ENCODE results near the gene GPI. TPM values are rescaled to one million over a fixed set of nuclear protein-coding genes. Genes with fewer than 3 reads are reported as not detected.

GPI gene
- total and polyA plus RNA-seq, 2 of the 13 experiments (the other 11 are each of a cell fraction or from before 2014, with no cell fraction given) = 147 to 167 TPM

DNA sequence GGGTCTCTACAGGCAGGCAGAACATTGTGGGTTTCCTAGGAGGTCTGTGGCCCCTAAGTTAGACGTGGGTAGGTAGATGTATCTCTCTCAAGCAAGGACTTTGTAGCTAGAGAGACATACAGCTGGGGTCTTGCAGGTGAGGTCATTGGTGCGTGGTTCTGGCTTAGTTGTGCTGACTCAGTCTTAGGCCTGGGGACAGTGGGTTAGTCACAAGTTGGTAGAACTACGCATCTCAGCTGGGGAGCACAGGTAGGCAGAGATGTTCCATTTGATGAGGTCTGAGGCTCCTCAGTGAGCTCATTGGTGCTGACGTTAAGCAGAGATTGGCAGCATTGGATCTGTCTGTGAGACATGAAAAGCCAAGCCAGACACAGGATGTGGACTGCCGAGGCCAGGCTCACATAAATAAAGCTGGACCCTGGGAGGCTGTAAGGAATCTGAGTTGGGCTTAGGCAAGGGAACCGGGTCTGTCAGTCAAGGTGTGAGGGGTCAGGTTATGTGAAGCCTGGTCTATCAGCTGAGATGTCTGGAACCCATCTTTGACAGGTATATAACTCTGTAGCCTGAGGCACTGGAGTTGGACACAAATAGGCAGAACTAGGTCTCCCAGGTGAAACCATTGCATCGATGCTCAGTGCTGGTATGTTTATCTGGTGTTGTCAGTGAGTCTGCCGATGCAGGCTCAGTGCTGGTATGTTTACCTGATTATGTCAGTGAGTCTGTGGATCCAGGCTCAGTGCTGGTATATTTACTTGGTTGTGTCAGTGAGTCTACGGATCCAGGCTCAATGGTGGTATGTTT lies 21.8 kb downstream of the GPI start:
- Histone ChIP-seq H3K27ac (ENCODE audit: extremely low read length, insufficient read depth, low read length) (no peak overlapping the region), H3K4me1 (ENCODE audit: insufficient read depth, low read length) (no peaks in the 10 kb centered on the region), H3K36me3 (replicated peaks in 1 of 2; ENCODE audit: control insufficient read depth in 1 of 2, insufficient read depth in 2 of 2, low read length in 2 of 2) (peaks cover 64 to 97% of the 10 kb centered on the region in 2 experiments), H3K79me2 (ENCODE audit: insufficient read depth, low read length) (peaks cover 5% of the 10 kb centered on the region), H3K27me3 (ENCODE audit: control insufficient read depth in 1 of 2, insufficient read depth in 2 of 2, low read length in 2 of 2) (no peaks in the 10 kb centered on the region), H3K4me2 (ENCODE audit: low read depth, low read length) (no peak overlapping the region), H4K20me1 (ENCODE audit: insufficient read depth, low read length) (0 out of 2 replicates have a peak, but pooled peaks cover 11% of the 10 kb centered on the region), H3K9me3 (ENCODE audit: low read length) (no peaks in the 10 kb centered on the region), H3K4me3 (replicated peaks in 1 of 3; ENCODE audit: insufficient read depth in 1 of 3, low read depth in 2 of 3, low read length in 3 of 3) (no peak overlapping the region), H3K9ac (ENCODE audit: insufficient read depth, low read depth, low read length) (no peak overlapping the region), H2AFZ (ENCODE audit: low read length) (no peak overlapping the region)
- no peak for ATAC-seq
- TF ChIP-seq MAFK (conservative IDR thresholded peaks at IDR 0.05 in 1 of 2, IDR thresholded peaks at IDR 0.05 in 1 of 2; ENCODE audit: low read length in 2 of 2) = 0 out of 4 replicates have a peak, but pooled peaks of 1 of the 2 experiments have one; percentile 2
- no peak for TF ChIP-seq XBP1 (CRISPR knock-in tag; IDR thresholded peaks at IDR 0.05)
- no peak for TF ChIP-seq ZNF570 (CRISPR knock-in tag; IDR thresholded peaks at IDR 0.05; ENCODE audit: borderline replicate concordance)
- no peak for TF ChIP-seq GATA4 (IDR thresholded peaks at IDR 0.05; ENCODE audit: borderline replicate concordance, low read depth)
- no peak for TF ChIP-seq ZNF883 (CRISPR knock-in tag; IDR thresholded peaks at IDR 0.05; ENCODE audit: not compliant biosample characterization)
- no TSS peak for BruUV-seq (replicated peaks)
- FAIRE-seq = no peak
- intact Hi-C loops (cut with micrococcal nuclease; ENCODE audit: unreplicated experiment) = no loop called here
- POLR2A ChIA-PET = no interaction called here
- in situ Hi-C loops (cut with HindIII; ENCODE audit: extremely low pct_ligation_motif_present, low pct_unique_long_range_greater_than_20kb) = no loop called here
- DNase-seq (ENCODE audit: low spot score) = no peak
- 96% methylated on average over 5 of the region's 9 CpGs for WGBS (ENCODE audit: low lambda C conversion rate)
- CTCF ChIA-PET (ENCODE audit: low intra/inter-chr PET ratio, low total read pairs) = no interaction called here

DNA sequence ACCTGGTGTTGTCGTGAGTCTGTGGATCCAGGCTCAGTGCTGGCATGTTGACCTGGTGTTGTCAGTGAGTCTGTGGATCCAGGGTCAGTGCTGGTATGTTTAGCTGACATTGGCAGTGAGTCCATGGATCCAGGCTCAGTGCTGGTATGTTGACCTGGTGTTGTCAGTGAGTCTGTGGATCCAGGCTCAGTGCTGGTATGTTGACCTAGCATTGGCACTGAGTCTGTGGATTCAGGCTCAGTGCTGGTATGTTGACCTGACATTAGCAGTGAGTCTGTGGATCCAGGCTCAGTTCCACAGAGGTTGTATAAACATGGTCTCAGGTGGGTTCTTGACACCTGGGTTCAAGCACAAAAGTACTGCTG lies 22.4 kb downstream of the GPI start:
- H3K36me3 ChIP-seq (replicated peaks in 1 of 2; ENCODE audit: control insufficient read depth in 1 of 2, insufficient read depth in 2 of 2, low read length in 2 of 2) = peaks cover 61 to 97% of the 10 kb centered on the region in 2 experiments
- POLR2A ChIA-PET = no interaction called here
- H2AFZ ChIP-seq (ENCODE audit: low read length) = no peak overlapping the region
- no peaks in the 10 kb centered on the region for H3K27me3 ChIP-seq (ENCODE audit: control insufficient read depth in 1 of 2, insufficient read depth in 2 of 2, low read length in 2 of 2)
- CTCF ChIA-PET (ENCODE audit: low intra/inter-chr PET ratio, low total read pairs) = no interaction called here
- 0 out of 2 replicates have a peak, but pooled peaks cover 11% of the 10 kb centered on the region for H4K20me1 ChIP-seq (ENCODE audit: insufficient read depth, low read length)
- intact Hi-C loops (cut with micrococcal nuclease; ENCODE audit: unreplicated experiment) (no loop called here), in situ Hi-C loops (cut with HindIII; ENCODE audit: extremely low pct_ligation_motif_present, low pct_unique_long_range_greater_than_20kb) (no loop called here)
- DNase-seq (ENCODE audit: low spot score) = no peak
- no peak overlapping the region for H3K27ac ChIP-seq (ENCODE audit: extremely low read length, insufficient read depth, low read length)
- TF ChIP-seq, protein P1, sequence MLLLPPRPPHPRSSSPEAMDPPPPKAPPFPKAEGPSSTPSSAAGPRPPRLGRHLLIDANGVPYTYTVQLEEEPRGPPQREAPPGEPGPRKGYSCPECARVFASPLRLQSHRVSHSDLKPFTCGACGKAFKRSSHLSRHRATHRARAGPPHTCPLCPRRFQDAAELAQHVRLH (CRISPR knock-in tag; IDR thresholded peaks at IDR 0.05; ENCODE audit: borderline replicate concordance, low read depth) = no peak
- TF ChIP-seq ZSCAN21 (CRISPR knock-in tag; IDR thresholded peaks at IDR 0.05; ENCODE audit: borderline replicate concordance) = peak; percentile 87; the same call in 1 of the 2 replicates
- no TSS peak for BruUV-seq (replicated peaks)
- no peak overlapping the region for H3K4me2 ChIP-seq (ENCODE audit: low read depth, low read length)
- FAIRE-seq = no peak
- H3K4me1 ChIP-seq (ENCODE audit: insufficient read depth, low read length) = no peaks in the 10 kb centered on the region
- H3K9ac ChIP-seq (ENCODE audit: insufficient read depth, low read depth, low read length) = no peak overlapping the region
- WGBS (ENCODE audit: low lambda C conversion rate) = 100% methylated on average over 1 of the region's 1 CpG
- no peak for ATAC-seq
- H3K9me3 ChIP-seq (ENCODE audit: low read length) = no peaks in the 10 kb centered on the region
- peaks cover 7% of the 10 kb centered on the region for H3K79me2 ChIP-seq (ENCODE audit: insufficient read depth, low read length)
- no peak overlapping the region for H3K4me3 ChIP-seq (replicated peaks in 1 of 3; ENCODE audit: insufficient read depth in 1 of 3, low read depth in 2 of 3, low read length in 3 of 3)
